GM18519 (cell line): ENCODE data around the gene HMGCR.
A peak's percentile ranks its signal among the peaks of the same experiment; 100 is the strongest.
"Not testable (repeated sequence)": the region's sequence is repeated elsewhere in the genome, so short reads cannot be mapped to it uniquely, and the experiment has no call there.

Experiments used
- ATAC-seq: cut with Tn5 transposase; IDR thresholded peaks from one replicate; pipeline ENCODE4 v1.9.1; 2021; ENCODE audit warnings: mild to moderate bottlenecking, moderate library complexity; ENCODE audit not compliant: unreplicated experiment, low FRiP score

The HMGCR gene

DNA sequence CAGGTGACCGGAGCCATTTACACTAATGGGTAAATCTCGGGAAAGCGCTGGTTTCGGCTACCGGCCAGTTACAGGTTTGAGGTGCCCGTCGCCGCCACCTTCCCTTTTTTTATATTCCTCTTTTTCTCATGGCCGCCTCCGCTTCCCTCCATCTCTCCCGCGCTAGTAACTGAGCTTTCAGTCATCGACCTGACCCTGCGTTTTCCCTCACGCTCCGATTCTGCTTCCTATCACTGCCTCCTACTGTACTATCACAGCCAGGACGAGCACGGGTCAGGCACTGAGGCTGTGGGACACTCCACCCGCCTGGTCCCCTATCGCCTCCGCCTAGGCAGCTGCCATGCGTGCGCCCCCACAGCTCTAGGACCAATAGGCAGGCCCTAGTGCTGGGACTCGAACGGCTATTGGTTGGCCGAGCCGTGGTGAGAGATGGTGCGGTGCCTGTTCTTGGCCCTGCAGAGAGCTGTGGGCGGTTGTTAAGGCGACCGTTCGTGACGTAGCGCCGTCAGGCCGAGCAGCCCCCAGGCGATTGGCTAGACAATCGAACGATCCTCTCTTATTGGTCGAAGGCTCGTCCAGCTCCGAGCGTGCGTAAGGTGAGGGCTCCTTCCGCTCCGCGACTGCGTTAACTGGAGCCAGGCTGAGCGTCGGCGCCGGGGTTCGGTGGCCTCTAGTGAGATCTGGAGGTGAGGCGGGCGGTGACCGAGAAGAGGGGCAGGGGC lies at the start of gene HMGCR:
Gene HMGCR, plus strand, starts transcription at position 606 of the 722 bp plus-strand sequence. CDS start 5,386 bp downstream, outside the sequence.
- ATAC-seq: peak; percentile 96

DNA sequence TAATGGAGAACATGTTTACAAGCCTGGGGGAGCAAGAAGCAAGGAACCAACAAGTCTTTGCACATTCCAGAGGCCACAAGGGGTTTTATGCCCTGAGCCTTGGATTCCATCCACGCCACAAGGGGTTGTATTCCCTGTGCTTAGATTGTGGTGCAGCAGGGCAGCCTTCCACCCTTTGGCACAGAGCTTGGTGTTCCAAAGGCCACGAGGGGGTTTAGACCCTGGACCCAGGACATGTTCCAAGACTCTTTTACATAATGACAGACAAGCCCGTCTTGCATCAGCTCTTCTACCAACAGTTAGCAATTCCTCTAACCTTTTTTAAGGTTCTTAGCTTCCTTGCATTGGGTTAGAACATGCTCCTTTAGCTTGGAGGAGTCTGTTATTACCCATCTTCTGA lies 45.2 kb upstream of the HMGCR start:
- not testable (repeated sequence) for ATAC-seq

DNA sequence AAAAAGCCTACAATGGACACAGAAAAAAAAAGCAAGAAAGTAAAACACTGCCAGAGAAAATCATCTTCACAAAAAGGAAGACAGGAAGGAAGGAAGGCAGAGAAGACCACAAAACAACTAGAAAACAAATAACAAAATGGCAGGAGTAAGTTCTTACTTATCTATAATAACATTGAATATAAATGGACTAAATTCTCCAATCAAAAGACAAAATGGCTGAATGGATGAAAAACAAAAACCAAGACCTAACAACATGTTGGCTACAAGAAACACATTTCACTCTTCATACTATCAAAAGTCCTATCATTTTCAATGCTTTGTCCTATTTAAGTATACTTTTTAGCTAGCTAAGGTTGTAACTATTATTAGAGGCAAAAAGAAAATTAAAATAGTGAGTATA lies 36.9 kb upstream of the HMGCR start:
- ATAC-seq: no peak

DNA sequence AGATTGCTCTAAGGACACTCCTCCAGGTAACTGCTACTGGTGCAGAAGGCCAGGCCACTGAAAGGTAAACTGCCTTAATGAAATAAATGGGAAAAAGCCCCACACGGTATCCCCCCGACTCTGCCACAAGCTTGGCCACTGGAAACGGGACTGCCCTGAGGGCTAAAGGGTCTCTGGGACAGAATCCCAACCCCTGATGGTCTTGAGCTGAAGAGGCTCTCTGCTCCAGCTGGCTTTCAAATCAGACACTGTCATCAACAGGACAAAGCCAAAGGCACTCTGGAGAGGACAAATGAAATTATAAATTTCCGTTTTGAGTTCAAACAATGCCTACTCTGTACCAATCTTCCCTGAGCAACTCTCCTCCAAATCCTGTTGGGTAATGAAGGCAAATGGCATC lies 33.6 kb upstream of the HMGCR start:
- ATAC-seq: no peak

DNA sequence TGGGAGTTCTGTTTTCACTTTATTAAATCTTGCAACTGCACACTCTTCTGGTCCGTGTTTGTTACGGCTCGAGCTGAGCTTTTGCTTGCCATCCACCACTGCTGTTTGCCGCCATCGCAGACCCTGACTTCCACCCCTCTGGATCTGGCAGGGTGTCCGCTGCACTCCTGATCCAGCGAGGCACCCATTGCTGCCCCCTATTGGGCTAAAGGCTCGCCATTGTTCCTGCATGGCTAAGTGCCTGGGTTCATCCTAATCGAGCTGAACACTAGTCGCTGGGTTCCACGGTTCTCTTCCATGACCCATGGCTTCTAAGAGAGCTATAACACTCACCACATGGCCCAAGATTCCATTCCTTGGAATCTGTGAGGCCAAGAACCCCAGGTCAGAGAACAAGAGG lies 32.5 kb upstream of the HMGCR start:
- not testable (repeated sequence) for ATAC-seq

DNA sequence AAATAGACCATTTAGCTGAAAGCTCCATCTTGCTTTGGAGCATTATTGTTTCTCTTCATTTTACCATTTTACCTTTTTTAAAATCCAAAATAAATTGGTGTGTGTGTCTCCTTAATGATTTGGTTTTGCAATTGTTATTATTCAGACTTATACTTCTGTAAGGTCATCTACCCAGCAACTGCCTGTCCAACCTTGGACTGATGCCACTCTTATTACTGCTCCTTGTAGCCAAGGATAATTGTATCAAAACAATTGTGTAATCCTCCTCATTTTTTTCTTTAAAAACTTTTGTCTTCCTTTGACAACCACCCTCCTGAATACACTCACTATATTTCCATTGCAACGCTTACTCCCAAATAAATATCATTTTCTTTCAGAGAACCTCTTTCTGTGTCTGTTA lies 30.3 kb upstream of the HMGCR start:
- no peak for ATAC-seq

DNA sequence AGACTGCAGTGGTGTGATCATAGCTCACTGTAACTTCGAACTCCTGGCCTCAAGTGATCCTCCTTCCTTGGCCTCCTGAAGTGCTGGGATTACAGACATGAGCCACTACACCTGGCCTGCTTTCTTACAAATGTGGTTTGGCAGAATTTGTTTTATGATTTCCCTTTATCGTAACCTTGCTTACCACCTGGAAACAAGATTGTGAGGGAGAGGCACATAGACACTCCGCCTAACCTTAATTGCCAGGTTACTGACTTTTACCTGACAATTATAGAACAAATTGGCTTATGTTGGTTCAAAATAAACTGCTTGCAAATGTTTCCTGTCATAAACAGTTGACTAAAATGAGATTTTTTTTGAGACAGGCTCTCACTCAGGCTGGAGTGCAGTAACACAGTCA lies 26.8 kb upstream of the HMGCR start:
- ATAC-seq: no peak

DNA sequence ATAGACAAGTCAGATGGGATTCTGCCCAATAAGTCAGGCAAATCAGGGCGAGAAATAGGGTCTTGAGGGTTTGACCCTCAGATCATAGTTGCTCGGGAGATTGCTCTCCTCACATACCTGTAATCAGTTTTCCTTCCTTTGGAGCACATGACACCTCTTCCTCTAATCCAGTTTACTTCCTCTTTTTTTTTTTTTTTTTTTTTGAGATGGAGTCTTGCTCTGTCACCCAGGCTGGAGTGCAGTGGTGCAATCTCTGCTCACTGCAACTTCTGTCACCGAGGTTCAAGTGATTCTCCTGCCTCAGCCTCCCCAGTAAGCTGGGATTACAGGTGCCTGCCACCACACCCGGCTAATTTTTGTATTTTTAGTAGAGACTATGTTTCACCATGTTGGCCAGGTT lies 17.9 kb upstream of the HMGCR start:
- ATAC-seq: not testable (repeated sequence)

DNA sequence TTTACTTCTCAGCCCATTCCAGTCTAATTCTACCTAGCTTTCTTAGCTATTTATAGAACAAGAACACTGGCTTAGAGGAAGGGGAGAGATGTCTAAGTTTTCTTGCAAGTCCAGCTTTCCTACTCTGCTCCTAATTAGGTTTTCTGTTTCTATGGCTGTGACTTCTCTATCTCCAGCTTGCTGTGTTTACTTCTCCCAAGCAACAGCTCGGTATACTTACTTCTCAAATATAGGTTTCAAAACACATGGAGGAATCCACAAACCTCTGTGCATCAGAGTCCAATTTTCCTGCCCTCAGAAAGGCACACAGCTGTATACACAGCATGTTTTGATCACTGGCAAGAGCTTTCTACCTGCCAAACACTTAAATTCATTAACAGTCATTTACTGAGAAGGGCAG lies 17.4 kb upstream of the HMGCR start:
- ATAC-seq: no peak

DNA sequence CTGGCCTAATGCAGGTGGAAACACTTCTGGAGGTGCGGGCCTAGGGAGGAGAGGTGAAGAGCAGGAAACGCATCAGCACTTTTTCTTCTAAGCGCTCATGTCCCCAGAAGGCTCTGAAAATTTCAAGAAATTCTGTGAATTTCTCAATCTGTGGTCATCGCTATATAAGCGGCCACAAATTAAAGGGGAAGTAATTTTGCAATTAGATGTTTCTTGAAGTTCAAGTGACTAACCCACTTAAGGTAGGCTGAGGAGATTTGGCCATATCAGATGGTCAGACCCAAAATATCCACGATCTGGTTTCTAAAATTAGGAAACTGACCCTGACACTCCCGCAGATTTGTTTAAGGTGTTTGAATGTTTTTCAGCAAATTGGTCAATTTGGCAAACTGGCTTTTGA lies 16.6 kb upstream of the HMGCR start:
- ATAC-seq: no peak

DNA sequence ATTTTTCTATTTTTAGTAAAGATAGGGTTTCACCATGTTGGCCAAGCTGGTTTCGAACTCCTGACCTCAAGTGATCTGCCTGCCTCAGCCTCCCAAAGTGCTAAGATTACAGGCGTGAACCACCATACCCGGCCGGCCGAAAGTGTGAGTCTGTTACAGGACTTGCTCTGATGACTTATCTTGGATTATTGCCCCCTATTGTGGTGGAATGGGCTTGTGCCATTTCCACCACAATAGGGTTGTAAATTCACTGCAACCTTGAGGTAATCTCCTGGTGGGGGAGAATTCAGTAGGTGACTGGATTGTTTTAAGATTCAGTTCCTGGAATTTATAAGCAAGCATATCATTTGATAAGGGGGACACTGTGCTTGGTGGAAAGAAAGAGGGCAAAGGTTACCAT lies 15.0 kb upstream of the HMGCR start:
- no peak for ATAC-seq

DNA sequence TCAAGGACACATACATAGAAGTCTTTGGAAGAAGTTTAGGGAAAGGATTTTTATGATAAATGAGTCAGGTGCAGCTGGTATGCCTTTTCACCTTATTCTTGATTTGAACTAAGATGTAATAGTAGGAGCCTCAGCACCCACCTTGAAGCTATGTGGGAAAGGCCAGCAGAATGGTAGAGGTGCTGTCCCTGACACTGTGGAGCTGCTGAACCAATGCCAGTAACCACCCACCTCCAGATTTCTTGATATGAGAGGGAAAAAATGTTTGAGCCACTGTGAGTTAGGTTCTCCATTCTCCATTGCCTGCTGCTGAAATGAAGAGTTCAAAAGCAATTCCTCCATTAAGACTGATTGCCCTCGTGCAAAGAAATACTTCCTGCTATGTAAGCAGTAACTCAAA lies 12.2 kb upstream of the HMGCR start:
- ATAC-seq: no peak

DNA sequence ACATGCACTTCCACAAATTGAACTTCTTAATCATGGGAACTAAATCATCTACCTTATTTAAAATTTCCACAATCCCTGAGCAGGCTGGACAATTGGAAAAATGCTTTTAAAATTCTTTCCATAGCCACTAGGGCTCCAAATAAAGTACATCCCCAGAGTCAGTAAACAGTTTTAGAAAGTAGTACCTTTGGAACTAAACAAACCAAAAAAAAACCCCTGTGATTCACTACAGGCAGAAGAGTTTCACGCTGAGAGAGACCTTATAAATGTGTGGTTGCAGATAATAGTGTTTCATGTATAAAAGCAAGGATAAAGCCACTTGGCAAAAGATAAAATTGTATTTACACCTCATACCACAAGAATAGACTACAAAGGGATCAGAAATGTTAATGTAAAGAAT lies 11.8 kb upstream of the HMGCR start:
- no peak for ATAC-seq

DNA sequence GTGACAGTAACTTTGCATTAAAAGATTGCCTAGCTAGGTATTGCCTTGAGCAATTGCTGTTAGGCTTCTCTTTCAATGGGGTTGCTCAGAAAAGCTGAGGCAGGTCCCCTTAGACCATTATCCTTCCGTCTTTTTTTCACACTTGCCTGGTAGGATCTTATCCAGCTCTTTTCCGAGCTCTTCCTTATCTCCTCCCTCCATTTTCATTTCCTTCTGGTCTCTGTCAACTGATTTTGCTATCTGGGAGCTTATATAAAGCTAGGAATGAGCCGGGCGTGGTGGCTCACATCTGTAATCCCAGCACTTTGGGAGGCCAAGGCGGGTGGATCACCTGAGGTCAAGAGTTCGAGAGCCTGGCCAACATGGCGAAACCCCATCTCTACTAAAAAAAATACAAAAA lies 6.6 kb upstream of the HMGCR start:
- ATAC-seq: no peak

DNA sequence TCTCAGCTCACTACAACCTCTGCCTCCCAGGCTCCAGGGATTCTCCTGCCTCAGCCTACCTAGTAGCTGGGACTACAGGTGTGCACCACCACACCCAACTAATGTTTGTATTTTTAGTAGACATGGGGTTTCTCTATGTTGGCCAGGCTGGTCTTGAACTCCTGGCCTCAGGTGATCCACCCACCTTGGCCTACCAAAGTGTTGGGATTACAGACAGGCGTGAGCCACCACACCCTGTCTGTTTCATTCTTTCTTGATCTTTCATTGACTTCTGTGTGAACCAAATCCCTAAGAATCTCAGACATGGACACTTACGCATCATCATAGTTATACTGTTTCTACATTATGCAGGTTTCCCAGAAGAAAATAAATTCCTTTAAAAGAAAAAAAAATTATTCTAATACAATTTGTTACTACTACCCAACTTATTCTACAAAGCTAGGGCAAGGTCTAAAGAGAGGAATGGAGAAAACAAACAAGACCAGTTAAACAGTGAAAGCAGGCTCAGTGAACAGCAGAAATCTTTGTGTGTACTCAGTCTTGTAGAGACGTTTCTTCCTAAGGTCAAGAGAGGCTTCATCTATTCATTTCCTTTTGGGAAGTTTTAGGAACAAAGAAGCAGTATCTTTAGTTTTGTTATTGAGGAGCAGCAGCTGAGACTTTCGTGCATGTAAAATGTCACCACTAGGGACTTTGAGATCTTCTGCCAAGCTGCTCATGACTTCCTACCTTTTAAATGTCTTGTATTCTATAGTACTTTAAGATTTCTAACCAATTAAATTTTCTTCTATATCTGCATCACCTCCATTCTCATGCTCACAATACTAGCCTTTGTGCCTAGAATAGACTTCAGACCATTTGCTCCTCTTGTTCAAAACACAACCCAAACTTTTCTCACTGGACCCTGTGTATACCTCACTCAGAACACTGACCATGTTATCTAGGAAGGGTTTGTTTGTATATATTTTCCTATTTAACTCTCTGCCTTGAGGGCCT lies 5.6 kb upstream of the HMGCR start:
- ATAC-seq: no peak

DNA sequence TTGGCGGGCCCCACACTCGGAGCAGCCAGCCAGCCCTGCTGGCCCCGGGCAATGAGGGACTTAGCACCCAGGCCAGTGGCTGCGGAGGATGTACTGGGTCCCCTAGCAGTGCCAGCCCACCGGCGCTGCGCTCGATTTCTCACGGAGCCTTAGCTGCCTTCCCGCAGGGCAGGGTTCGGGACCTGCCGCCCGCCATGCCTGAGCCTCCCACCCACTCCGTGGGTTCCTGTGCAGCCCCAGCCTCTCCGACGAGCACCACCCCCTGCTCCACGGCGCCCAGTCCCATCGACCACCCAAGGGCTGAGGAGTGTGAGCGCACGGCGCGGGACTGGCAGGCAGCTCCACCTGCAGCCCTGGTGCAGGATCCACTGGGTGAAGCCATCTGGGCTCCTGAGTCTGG lies 3.3 kb upstream of the HMGCR start:
- not testable (repeated sequence) for ATAC-seq

DNA sequence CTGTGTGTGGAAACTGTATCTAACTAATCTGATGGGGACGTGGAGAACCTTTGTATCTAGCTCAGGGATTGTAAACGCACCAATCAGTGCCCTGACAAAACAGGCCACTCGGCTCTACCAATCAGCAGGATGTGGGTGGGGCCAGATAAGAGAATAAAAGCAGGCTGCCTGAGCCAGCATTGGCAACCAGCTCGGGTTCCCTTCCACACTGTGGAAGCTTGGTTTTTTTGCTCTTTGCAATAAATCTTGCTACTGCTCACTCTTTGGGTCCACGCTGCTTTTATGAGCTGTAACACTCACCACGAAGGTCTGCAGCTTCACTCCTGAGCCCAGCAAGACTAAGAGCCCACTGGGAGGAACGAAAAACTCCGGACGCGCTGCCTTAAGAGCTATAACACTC lies 2.6 kb upstream of the HMGCR start:
- ATAC-seq: not testable (repeated sequence)

DNA sequence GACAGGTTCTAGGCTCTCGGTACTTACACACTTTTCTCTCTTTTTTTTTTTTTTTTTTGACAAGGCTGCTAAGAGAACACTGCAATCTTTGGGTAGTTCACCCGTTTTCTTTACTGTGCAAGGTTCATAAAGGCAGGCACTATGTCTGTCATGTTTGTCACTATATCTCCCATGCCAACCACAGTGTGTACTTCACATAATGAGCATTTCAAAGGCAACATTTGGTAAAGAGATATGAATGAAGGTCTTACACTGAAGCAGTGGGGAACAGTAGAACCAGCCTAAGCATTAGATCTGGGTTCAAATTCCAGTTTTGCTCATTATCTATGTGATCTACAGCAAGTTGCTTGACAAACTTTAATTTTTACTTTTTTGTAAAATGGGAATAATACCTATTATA lies 1.5 kb upstream of the HMGCR start:
- no peak for ATAC-seq

DNA sequence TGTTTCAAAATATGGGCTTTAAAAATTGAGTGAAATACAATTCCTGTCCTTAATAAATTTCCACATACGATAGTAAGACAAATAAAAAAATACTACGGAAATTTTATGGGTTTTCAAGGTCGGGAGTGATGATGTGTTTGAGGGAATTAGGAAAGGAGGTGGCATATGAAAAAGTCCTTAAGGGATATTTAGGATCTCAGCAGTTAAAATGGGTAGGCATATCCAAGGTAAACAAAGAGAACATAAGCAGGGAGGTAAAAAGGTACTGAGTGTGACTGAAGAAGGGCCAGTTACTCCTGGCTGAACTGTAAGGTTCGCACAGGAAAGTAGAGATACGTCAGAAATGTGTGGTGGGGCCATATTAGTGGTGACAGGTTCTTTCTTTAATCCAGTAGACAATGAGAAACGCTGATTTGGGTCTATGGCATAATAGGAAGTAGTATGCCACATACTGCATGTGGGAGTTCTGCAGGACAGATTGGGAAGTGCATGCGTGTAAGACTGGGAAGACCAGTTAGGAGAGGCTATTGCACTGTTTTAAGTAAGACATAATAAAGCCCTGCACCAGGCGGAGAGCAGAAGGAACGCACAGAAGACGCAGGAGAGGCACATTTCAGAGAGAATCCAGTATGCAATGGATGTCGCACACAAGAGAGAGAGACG lies 937 bp upstream of the HMGCR start:
- no peak for ATAC-seq

DNA sequence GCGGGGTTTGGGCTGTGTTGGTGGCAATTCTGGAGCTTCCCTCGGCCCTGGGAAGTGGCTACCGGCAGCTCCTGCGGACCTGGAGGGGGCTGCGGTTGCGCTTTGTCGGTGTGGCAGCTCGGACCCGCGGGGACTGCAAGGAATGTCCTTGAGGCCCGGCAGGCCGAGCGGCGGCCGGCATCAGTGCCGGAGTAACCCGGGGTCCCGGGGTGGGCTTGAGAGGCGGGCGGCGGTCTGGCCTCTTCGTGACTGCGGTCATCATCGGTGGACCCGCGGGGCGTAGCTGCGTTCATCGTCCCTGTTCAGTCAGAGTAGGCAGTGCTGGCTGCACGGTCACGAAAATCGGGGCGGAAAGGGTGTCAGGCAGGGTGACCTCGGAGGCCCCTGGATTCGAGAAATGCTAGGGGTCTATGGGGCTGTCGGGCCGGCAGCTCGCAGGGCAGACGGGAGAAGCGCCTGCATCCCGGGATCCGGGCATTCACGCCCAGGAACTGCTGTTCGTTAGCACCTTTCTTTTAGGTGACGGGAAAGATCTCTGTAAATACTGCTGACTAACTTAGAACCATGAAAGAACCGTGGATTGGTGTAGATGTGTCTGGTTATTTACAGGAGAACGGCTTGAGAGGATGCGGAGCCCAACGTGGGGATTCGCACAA lies 474 bp downstream of the HMGCR start:
- no peak for ATAC-seq

DNA sequence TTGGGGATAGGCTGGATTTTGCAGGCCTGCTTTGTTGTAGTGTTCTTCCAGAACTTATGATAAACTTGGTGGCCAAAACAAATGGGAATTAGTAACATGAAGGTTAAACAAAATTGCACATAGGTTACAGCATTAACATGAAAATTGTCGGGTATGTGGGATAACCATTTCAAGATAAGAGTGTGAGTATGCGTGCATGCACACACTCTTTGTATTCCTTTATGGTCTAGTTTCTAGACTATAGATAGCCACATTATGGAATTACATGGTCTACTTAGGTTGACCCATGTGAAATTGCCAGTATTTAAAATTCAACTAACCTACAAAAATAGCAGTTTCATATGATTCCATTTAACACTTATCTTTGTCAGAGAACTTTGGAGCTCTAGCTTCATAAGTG lies 1.4 kb downstream of the HMGCR start:
- no peak for ATAC-seq
